ENCODE measurements around the gene AJM1. TPM values are rescaled to one million over a fixed set of nuclear protein-coding genes. Genes with fewer than 3 reads are reported as not detected.

Gene AJM1
- polyA plus RNA-seq, 3 donors = 0.10 to 2.0 (median 0.18) TPM

DNA sequence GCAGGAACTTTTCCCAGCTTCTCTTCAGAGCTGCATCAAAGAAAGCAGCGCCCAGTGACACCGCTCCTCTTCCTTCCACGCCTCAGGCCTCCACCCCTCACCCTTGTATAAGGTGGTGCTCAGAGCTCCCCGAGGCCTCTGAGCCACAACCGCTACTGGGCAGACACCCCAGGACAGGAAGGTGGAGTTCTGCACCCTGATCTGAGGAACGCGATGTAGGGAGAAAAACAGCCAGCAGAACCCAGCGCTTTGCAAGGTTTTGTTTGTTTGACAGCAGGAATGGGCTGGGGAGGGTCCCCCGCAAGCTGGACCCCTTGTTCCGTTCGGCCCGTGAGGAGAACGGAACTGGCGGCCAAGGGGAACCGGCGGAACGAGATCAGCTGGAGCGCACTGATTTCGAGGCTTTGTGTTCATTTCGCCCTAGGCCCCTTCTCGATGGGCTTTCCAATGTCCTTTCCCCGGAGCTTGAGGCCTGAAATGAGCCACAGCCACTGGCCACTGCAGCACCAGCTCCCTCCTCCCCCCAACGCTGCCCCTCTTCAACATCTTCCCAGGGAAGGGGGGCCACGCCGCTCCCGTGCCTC, 19.7 kb downstream of the AJM1 start:
- 97% methylated on average over 23 of the region's 26 CpGs for WGBS (ENCODE audit: insufficient coverage)
- TF ChIP-seq, protein P1, sequence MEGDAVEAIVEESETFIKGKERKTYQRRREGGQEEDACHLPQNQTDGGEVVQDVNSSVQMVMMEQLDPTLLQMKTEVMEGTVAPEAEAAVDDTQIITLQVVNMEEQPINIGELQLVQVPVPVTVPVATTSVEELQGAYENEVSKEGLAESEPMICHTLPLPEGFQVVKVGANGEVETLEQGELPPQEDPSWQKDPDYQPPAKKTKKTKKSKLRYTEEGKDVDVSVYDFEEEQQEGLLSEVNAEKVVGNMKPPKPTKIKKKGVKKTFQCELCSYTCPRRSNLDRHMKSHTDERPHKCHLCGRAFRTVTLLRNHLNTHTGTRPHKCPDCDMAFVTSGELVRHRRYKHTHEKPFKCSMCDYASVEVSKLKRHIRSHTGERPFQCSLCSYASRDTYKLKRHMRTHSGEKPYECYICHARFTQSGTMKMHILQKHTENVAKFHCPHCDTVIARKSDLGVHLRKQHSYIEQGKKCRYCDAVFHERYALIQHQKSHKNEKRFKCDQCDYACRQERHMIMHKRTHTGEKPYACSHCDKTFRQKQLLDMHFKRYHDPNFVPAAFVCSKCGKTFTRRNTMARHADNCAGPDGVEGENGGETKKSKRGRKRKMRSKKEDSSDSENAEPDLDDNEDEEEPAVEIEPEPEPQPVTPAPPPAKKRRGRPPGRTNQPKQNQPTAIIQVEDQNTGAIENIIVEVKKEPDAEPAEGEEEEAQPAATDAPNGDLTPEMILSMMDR (IDR thresholded peaks at IDR 0.05) = no peak
- intact Hi-C loops (cut with micrococcal nuclease) = no loop called here
- Histone ChIP-seq H4K20me1 (ENCODE audit: insufficient read depth, low read length) (peaks cover 40% of the 10 kb centered on the region), H3K27ac (ENCODE audit: low read depth in 1 of 2, low read length in 2 of 2) (no peak overlapping the region), H3K36me3 (replicated peaks in 1 of 2; ENCODE audit: control insufficient read depth in 1 of 2, insufficient read depth in 2 of 2, low read length in 2 of 2) (peaks cover 33 to 39% of the 10 kb centered on the region in 2 donors), H3K4me2 (replicated peaks; ENCODE audit: extremely low read depth, low read length, poor library complexity, severe bottlenecking) (no peak overlapping the region), H3K27me3 (ENCODE audit: control insufficient read depth in 2 of 2, insufficient read depth in 2 of 2, low read length in 2 of 2) (no peaks in the 10 kb centered on the region), H2AFZ (ENCODE audit: insufficient read depth, low read depth, low read length, poor library complexity, severe bottlenecking) (no peak overlapping the region), H3K4me3 (replicated peaks in 1 of 3; ENCODE audit: low read depth in 2 of 3, low read length in 3 of 3) (no peak overlapping the region), H3K9ac (ENCODE audit: insufficient read depth, low read length, poor library complexity, severe bottlenecking) (no peak overlapping the region), H3K4me1 (ENCODE audit: control insufficient read depth in 1 of 2, insufficient read depth in 2 of 2, low read length in 2 of 2) (peaks cover 9 to 12% of the 10 kb centered on the region in 2 donors), H3K9me3 (replicated peaks in 1 of 2; ENCODE audit: control insufficient read depth in 1 of 2, insufficient read depth in 1 of 2, low read length in 2 of 2) (no peaks in the 10 kb centered on the region), H3K79me2 (ENCODE audit: insufficient read depth, low read length) (peaks cover 24% of the 10 kb centered on the region)
- DNase-seq = peak in 1 of 3 donors; percentile 2
- Mint-ChIP-seq H3K27me3 (ENCODE audit: low read depth in 3 of 3) (no peaks in the 10 kb centered on the region), H3K4me1 (peaks cover 11% of the 10 kb centered on the region), H3K9me3 (no peaks in the 10 kb centered on the region), H3K36me3 (peaks cover 29 to 38% of the 10 kb centered on the region in 2 donors), H3K27ac (no peak overlapping the region), H3K4me3 (no peak overlapping the region)

DNA sequence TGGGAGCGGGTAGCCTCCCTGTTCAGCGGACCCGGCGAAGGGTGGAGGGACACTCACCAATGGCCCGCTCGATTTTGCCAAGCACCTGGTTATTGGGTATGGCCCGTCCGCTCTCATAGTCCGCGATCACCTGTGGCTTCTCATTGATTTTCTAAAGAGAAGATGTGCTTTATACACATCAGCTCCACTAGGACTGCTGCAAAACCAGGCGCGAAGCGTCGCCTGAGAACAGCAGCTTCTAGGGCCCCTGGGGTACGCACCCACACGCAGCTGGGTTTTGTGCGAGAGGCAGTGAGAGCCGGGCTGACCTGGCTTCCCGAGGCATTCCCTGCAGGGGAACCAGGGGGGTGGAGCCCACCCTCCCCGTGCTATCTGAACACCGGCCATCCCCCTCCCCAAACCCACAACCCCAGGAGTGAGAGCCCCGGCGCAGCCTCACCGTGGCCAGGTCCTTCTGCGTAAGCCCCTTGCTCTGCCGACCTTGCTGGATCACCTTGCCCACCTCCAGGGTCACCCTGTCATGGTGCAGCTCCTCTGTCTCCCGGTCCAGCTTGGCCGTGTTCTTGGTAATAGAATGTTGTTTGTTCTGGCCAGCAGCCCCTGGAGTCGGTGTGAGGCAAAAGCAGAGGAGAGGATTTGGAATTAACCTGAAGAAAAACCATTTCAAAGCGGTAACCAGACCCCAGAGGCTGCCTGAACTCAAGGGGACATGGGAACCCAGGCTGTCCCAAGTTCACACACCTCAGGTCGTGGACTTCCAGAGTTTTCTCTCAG, 20.8 kb downstream of the AJM1 start:
- H3K27me3 ChIP-seq (ENCODE audit: control insufficient read depth in 2 of 2, insufficient read depth in 2 of 2, low read length in 2 of 2) = no peaks in the 10 kb centered on the region

More for the DNA sequence above, 20.8 kb downstream of the AJM1 start:
- Mint-ChIP-seq H3K4me3 (no peak overlapping the region), H3K27me3 (ENCODE audit: low read depth in 3 of 3) (no peaks in the 10 kb centered on the region), H3K27ac (peak overlapping the region in 1 of 7 donors; percentile 25), H3K36me3 (peaks cover 29 to 38% of the 10 kb centered on the region in 2 donors), H3K4me1 (peaks cover 11% of the 10 kb centered on the region), H3K9me3 (no peaks in the 10 kb centered on the region)
- peak overlapping the region in 1 of 2 donors; percentile 40 for H3K27ac ChIP-seq (ENCODE audit: low read depth in 1 of 2, low read length in 2 of 2)
- no peak overlapping the region for H2AFZ ChIP-seq (ENCODE audit: insufficient read depth, low read depth, low read length, poor library complexity, severe bottlenecking)
- H3K4me1 ChIP-seq (ENCODE audit: control insufficient read depth in 1 of 2, insufficient read depth in 2 of 2, low read length in 2 of 2) = peaks cover 10 to 14% of the 10 kb centered on the region in 2 donors
- peaks cover 33 to 39% of the 10 kb centered on the region in 2 donors for H3K36me3 ChIP-seq (replicated peaks in 1 of 2; ENCODE audit: control insufficient read depth in 1 of 2, insufficient read depth in 2 of 2, low read length in 2 of 2)
- intact Hi-C loops (cut with micrococcal nuclease) = no loop called here
- H3K9ac ChIP-seq (ENCODE audit: insufficient read depth, low read length, poor library complexity, severe bottlenecking) = no peak overlapping the region
- TF ChIP-seq, protein P1 (IDR thresholded peaks at IDR 0.05) = no peak
- H3K4me3 ChIP-seq (replicated peaks in 1 of 3; ENCODE audit: low read depth in 2 of 3, low read length in 3 of 3) = no peak overlapping the region
- DNase-seq = peak in 1 of 3 donors; percentile 3
- H3K9me3 ChIP-seq (replicated peaks in 1 of 2; ENCODE audit: control insufficient read depth in 1 of 2, insufficient read depth in 1 of 2, low read length in 2 of 2) = no peaks in the 10 kb centered on the region
- H3K79me2 ChIP-seq (ENCODE audit: insufficient read depth, low read length) = peaks cover 24% of the 10 kb centered on the region
- H4K20me1 ChIP-seq (ENCODE audit: insufficient read depth, low read length) = peaks cover 40% of the 10 kb centered on the region
- WGBS (ENCODE audit: insufficient coverage) = 98% methylated on average over 22 of the region's 31 CpGs
- H3K4me2 ChIP-seq (replicated peaks; ENCODE audit: extremely low read depth, low read length, poor library complexity, severe bottlenecking) = no peak overlapping the region
